Coronary artery (tissue), 2 donors: ENCODE results near the gene ZNF630.
"Not testable (repeated sequence)": the region's sequence is repeated elsewhere in the genome, so short reads cannot be mapped to it uniquely, and the experiment has no call there.

Source experiments
- DNase-seq: peaks from one replicate; pipeline ENCODE4 v3.0.0-alpha.2; 2017; ENCODE audit warnings: low spot score
- H3K27ac ChIP-seq, 2 donors: fragments of 200-600 bp; sonication (generic); one replicate each; pipeline ENCODE4 v1.5.1; 2016 to 2019
- H3K4me3 ChIP-seq: fragments of 200-600 bp; sonication (generic); 2 replicates; pipeline ENCODE4 v1.5.1; 2016; ENCODE audit warnings: mild to moderate bottlenecking, moderate library complexity
- CTCF ChIP-seq: fragments of 200-600 bp; sonication (generic); IDR thresholded peaks from one replicate; pipeline ENCODE4 v1.5.1; 2019; ENCODE audit warnings: antibody characterized with exemption

The ZNF630 gene

DNA sequence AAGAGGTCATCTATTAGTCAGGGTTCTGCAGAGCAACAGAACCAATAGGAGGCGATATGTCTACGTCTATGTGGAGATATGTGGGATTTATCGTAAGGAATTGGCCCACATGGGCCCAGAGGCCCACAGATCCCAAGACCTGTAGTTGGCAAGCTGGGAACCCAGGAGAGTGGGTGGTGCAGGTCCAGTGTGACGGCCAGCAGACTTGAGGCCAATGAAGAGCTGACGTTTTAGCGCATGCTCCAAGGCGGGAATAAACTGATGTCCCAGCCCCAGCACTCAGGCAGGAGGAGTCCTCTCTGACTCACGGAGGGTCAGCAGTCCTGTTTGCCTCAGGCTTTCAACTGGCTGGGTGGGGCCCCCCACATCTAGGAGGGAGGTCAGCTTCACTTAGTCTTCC, 43.3 kb downstream of the ZNF630 start:
- Histone ChIP-seq H3K27ac (no peak overlapping the region), H3K4me3 (no peak overlapping the region)
- TF ChIP-seq CTCF = no peak
- peak; percentile 68 for DNase-seq

DNA sequence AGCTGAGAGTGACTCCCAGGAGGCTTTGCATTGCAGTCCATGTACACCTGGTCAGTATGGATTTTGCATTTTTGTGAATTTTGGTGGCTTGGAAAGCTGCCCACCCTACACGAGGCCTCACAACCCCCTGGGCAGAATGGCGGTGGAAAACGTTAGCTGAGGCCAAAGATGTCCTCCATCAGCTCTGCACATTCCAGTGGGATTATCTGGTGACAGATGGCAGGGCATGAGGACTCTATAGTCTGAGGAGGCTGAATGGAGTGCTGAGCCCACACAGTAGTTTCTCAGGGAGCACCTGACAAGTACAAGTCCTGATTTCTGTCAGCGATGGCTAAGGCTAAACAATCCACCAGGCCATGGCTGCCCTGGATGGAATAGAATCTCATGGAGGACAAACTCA, 43.9 kb downstream of the ZNF630 start:
- H3K4me3 ChIP-seq, H3K27ac ChIP-seq: not testable (repeated sequence)
- peak; percentile 19 for DNase-seq

DNA sequence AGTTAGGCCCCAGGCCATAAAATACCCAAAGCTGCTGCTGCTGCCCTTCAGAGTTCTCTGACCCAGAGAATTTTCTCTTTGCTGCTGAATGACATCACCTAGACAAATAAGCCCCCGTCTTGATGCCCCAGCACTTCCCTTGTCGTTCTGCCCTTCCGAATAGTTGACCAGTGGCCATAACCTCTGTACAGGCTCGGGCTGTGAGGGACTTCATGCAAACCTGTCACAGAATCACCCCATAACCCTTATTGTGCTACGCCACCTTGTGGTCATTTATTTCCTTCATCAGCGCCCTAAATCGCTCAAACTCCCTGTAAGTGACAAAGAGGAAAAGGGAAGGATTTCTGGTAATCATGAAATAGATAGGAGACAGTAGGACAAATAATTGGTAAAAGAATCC, 45.9 kb downstream of the ZNF630 start:
- no peak for TF ChIP-seq CTCF
- no peak overlapping the region for H3K4me3 ChIP-seq
- peak overlapping the region in 1 of 2 donors; percentile 49 for H3K27ac ChIP-seq
- peak; percentile 69 for DNase-seq

- Histone ChIP-seq H3K27ac (no peak overlapping the region), H3K4me3 (no peak overlapping the region)
- DNase-seq = no peak
- TF ChIP-seq CTCF = no peak
These were observed 48.7 kb downstream of the ZNF630 start for GRCh38 chrX:48022738-48023137.

DNA sequence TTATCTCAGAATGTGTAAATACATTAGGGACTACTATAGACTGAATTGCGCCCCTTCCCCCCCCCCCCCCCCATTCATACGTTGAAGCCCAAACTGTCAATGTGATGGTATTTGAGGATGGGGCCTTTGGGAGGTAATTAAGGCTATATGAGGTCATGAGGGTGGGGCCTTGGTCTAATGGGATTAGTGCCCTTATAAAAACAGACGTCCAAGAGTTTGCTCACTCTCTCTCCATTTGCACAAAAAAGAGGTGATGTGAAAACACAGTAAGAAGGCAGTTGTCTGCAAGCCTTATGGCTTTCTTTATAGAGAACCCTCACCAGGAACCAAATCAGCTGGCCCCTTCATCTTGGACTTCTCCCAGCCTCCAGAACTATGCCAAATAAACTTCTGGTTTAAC, 49.3 kb downstream of the ZNF630 start:
- Histone ChIP-seq H3K4me3 (no peak overlapping the region), H3K27ac (no peak overlapping the region)
- TF ChIP-seq CTCF = no peak

GRCh38 chrX:48021026-48021900, 50.2 kb downstream of the ZNF630 start:
- Histone ChIP-seq H3K27ac (peak overlapping the region; percentile 77 to 93), H3K4me3 (peak overlapping the region; percentile 75)
- TF ChIP-seq CTCF = no peak
- DNase-seq = no peak

More for the DNA sequence above, 49.3 kb downstream of the ZNF630 start:
- DNase-seq = no peak

- peak overlapping the region; percentile 75 for H3K4me3 ChIP-seq
- DNase-seq, H3K27ac ChIP-seq: not testable (repeated sequence)
These were observed 51.0 kb downstream of the ZNF630 start for GRCh38 chrX:48020472-48020871.

DNA sequence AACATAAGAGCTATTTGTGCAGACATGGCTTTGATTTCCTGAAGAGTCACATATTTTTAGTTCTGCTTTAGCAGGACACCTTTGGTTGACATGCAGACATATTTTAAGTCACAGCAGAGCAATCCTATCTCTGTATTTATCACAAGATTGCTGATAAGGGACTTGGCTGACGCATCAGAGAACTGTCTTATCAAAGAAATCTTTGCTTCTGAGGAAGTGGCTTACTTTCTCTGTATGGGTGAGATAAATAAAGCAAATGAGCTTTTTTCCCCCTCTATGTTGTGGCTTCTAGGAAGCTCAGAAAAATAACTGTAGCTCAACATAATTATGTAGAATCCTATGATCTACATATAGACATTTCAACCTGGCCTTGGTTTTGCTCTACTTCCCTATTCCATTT, 51.5 kb downstream of the ZNF630 start:
- not testable (repeated sequence) for H3K27ac ChIP-seq, DNase-seq, H3K4me3 ChIP-seq

DNA sequence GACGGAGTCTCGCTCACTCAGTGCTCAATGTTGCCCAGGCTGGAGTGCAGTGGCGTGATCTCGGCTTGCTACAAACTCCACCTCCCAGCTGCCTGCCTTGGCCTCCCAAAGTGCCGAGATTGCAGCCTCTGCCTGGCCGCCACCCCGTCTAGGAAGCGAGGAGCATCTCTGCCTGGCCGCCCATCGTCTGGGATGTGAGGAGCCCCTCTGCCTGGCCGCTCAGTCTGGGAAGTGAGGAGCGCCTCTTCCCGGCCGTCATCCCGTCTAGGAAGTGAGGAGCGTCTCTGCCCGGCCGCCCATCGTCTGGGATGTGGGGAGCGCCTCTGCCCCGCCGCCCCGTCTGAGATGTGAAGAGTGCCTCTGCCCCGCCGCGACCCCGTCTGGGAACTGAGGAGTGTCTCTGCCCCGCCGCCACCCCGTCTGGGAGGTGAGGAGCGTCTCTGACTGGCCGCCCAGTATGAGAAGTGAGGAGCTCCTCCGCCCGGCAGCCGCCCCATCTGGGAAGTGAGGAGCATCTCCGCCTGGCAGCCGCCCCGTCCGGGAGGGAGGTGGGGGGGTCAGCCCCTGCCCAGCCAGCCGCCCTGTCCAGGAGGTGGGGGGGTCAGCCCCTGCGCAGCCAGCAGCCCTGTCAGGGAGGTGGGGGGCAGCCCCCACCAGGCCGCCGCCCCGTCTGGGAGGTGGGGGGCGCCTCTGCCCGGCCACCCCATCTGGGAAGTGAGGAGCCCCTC, 54.7 kb downstream of the ZNF630 start:
- not testable (repeated sequence) for DNase-seq, H3K27ac ChIP-seq, H3K4me3 ChIP-seq

GRCh38 chrX:48009445-48009960, 61.9 kb downstream of the ZNF630 start:
- not testable (repeated sequence) for H3K27ac ChIP-seq, DNase-seq

More at GRCh38 chrX:48009445-48009960, 61.9 kb downstream of the ZNF630 start:
- not testable (repeated sequence) for H3K4me3 ChIP-seq
